ENCODE results near the gene CNOT1.

- TF ChIP-seq EP300 (IDR thresholded peaks at IDR 0.05) (no peak), CTCF (IDR thresholded peaks at IDR 0.05) (no peak)
These were observed 5.9 kb upstream of the CNOT1 start for GRCh38 chr16:58635502-58635901.
